Right renal pelvis (tissue), 4 donors: ENCODE results near the gene ISL2. TPM values are rescaled to one million over a fixed set of nuclear protein-coding genes. Genes with fewer than 3 reads are reported as not detected.

Source experiments
- DNase-seq, 4 donors: peaks; one replicate each; pipeline ENCODE4 v3.0.0-alpha.2; 2013; ENCODE audit warnings: low read depth in 4 of 4, low spot score in 3 of 4, missing footprints in 1 of 4
- polyA plus RNA-seq, 4 donors: library from polyadenylated mRNA; unstranded; fragments of 120-200 nt; gene quantifications; one replicate each; pipeline ENCODE4 v1.2.1, GENCODE V29; 2013; ENCODE audit not compliant: insufficient read length in 4 of 4

Gene ISL2
- polyA plus RNA-seq, 4 donors = 0.06 TPM; not detected in 3

- DNase-seq = no peak
These were observed 4.9 kb downstream of the ISL2 start for GRCh38 chr15:76341366-76342057.

DNA sequence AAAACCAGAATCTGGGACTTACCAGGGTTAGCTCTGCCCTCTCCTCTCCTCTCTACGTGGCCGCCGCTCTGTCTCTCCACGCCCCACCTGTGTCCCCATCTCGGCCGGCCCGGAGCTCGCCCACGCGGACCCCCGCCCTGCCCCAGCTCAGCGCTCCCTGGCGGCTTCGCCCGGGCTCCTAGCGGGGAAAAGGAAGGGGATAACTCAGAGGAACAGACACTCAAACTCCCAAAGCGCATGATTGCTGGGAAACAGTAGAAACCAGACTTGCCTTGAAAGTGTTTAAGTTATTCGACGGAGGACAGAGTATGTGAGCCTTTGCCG is 5.4 kb downstream of the ISL2 start:
- DNase-seq = no peak

DNA sequence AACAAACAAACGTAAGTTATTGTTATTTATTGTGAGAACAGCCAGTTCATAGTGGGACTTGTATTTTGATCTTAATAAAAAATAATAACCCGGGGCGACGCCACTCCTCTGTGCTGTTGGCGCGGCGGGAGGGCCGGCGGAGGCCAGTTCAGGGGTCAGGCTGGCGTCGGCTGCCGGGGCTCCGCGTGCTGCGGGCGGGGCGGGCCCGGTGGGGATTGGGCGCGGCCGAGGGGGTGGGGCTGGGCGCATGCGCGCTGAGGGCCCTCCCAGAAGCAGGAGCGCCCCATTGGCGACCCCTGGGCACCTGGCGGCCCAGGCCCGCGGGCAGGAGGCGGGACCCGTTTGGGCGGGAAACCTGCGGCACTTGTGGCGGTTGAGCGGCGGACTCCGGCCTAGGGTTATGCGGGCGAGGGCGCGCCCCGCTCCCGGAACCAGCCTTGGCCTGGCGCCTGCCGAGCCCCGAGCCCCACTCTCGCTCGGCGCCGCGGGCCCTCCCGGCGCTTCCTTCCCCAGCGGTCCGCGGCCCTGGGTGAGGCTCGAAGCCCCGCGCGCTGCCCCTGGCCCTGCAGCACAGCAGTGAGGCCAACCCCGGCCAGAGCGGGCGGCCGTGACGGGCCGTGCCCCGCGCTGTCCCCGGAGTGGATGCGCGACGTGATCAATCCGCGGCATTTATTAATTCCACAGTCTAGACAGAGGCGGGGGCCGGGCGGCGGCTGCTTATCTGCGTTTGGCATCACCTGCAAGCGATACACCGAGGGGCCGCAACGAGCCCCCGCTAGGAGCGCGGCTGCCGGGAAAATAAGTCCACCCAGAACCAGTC is 6.0 kb downstream of the ISL2 start:
- DNase-seq = no peak

- no peak for DNase-seq
These were observed 6.9 kb downstream of the ISL2 start for GRCh38 chr15:76343313-76343996.

- no peak for DNase-seq
These were observed 8.5 kb downstream of the ISL2 start for GRCh38 chr15:76344893-76345582.

DNA sequence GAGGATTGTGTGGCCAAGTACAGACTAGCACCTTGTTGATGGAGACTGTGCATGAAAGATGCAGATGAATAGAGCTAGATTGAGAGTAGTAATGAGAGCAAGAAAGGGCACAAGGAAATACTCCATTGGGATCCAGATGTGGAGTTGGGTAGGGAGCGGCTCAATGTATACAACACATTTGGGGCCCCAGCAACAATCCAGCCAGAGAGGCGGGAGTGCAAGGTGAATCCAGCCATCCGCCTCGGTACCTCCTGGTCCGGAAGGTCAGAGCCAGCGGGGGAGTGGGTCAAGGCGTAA is 9.0 kb downstream of the ISL2 start:
- no peak for DNase-seq

- DNase-seq = no peak
These were observed 9.5 kb downstream of the ISL2 start for GRCh38 chr15:76345880-76346668.

DNA sequence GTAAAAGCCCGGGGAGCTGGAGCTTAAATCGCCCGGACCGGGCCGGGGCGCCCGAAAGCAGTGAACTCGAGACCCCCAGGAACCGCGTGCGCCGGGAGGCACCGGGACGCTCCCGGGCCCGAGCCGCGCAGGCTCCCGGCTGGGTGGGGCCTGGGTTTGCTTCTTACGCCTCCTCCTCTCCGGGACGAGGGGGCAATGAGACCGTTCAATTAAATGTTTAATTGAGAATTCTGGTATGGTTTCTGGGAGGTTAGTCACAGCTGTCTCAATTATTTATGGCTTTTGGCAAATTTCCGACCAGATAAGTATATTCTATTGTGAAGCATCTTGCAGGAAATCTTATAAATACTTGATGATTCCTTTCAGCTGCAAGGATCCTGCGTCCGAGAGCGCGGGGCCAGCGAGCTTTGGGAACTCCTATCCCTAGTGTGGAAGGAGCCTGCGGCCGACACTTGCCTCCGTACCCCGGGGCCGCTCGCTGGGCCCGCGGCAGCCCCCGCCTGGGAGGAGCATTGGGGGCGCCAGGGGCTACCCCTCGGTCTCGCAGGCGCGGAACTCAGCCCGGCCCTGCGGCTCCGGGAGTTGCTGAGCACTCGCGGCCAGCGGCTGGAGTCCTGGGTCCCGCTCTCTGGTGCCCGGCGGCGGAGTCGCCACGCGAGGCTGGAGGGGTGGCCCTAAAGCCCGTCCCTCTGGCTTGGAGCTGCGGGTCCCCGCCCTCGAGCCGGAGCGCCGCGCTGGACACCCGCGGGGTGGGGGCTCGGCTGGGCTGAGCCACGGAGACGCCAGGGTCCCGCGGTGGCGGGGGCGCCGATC is 10.3 kb downstream of the ISL2 start:
- no peak for DNase-seq

GRCh38 chr15:76347482-76348055 is 11.0 kb downstream of the ISL2 start:
- DNase-seq = no peak

- no peak for DNase-seq
These were observed 12.9 kb downstream of the ISL2 start for GRCh38 chr15:76349301-76350070.

DNA sequence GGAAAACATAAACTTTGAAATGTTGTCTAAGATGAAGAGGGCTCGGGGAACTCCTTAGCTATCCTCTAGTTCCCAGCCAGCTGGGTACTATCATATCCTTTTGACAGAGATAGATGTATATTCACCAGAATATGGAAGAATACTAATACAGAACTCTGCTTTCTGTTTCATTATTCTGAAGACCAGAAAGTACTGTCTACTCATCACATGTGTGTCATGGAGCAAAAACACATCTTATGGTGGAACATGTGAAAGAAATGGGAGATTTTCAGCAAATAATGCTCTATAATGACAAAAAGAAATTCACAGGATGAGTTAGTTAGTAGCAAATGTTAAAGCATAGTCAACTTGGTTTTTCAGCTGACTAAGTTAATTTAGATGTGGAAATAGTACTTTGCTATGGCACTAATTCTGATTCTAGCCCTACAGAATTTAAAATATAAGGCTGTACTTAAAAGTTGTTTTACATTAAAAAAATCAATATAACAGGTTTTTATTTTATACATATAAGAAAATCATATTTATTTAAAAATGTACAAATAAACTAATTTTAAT is 16.5 kb downstream of the ISL2 start:
- DNase-seq = no peak

GRCh38 chr15:76353903-76354302 is 17.3 kb downstream of the ISL2 start:
- DNase-seq = no peak

- no peak for DNase-seq
These were observed 18.4 kb downstream of the ISL2 start for GRCh38 chr15:76354823-76355440.

DNA sequence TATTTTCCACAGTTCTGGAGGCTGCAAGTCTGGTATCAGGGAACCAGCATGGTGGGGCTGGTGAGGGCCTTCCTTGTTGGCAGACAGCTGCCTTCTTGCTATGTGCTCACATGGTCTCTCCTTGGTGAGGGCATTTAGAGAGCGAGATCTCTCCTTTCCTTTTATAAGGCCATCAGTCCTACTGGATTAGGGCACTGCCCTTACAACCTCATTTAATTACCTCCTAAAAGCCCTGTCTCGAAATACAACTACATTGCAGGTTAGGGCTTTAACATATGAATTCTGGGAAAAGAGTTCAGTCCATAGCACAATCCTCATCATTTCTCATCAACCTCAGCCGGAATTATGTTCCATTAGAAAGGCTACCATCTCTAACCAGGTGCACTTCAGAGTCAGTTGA is 21.9 kb downstream of the ISL2 start:
- no peak for DNase-seq

GRCh38 chr15:76359152-76359551 is 22.6 kb downstream of the ISL2 start:
- DNase-seq = no peak

GRCh38 chr15:76360416-76360815 is 23.8 kb downstream of the ISL2 start:
- no peak for DNase-seq

DNA sequence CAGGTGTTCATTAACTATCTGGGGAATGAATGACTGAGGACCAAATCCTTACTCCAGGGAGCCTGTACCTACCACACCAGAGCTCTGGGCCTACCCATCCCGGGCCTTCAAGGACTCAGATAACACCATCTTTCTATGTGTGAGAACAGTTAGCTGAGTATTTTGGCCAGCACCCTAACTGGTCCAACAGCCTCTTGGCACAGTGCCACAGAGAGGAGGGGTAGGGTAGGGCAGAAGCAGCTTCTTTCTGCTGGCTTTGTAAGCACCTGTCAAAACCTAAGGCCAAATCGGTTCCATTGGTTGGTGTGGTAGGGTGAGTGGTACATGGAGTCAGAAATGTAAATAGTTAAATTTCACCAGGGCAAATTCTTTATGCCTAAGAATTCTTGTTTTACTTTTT is 26.7 kb downstream of the ISL2 start:
- no peak for DNase-seq

DNA sequence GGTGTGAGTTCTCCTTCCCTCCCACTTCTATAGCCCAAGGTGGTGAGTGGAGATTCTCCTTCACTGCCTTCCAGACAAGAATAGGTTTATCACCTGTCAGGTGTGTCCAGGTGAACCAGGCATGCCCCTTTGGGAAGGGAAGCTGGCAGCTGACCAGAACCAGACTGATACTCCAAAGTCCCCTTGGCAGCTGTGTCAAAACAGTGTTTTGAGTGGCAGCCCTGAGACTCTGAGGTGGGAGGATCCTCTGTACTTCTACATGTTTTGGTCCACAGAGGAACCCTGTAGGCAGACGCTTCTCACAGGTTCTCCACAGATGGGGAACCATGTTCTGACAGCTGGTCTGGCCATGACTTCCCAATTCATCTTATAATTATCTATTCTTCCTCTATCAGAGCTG is 30.1 kb downstream of the ISL2 start:
- DNase-seq = no peak
